Activated CD8-positive, alpha-beta memory T cell treated with anti-CD3 and anti-CD28 coated beads, Interleukin-2, amount 50 U/mL, for 1 hour (primary cell): ENCODE measurements around the gene RRAGB.
"Not testable (repeated sequence)": the region's sequence is repeated elsewhere in the genome, so short reads cannot be mapped to it uniquely, and the experiment has no call there.

Source experiments
- DNase-seq: peaks from one replicate; pipeline ENCODE4 v3.0.0-alpha.2; 2020; ENCODE audit errors: extremely low read depth

Gene RRAGB

DNA sequence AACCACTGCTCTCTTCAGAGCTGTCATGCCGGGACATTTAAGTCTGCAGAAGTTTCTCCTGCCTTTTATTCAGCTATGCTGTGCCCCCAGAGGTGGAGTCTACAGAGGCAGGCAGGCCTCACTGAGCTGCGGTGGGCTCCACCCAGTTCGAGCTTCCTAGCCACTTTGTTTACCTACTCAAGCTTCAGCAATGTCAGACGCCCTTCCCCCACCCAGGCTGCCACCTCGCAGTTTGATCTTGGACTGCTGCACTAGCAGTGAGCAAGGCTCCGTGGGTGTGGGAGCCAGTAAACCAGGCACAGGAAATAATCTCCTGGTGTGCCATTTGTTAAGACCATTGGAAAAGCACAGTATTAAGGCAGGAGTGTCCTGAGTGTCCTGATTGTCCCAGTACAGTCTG lies 56.9 kb downstream of the RRAGB start:
- not testable (repeated sequence) for DNase-seq

DNA sequence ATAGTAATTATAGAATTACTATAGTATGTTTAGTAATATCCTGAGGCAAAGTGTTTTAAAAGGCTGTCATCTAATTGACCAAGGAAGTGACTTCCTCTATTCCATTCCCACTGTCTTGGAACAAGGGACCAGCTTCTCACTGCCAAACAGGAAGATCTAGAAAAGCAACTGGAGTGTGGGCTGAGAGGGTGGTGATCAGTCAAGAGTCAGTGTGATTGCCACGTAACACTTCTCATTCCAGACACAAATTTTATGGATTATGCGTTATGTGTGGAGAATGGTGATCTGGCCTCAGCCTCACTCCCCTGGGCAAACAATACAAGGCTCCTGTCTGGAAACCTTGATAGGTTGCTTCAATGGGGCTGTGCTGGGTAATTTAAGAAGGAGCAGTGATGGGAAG lies 60.0 kb downstream of the RRAGB start:
- DNase-seq, result no peak

DNA sequence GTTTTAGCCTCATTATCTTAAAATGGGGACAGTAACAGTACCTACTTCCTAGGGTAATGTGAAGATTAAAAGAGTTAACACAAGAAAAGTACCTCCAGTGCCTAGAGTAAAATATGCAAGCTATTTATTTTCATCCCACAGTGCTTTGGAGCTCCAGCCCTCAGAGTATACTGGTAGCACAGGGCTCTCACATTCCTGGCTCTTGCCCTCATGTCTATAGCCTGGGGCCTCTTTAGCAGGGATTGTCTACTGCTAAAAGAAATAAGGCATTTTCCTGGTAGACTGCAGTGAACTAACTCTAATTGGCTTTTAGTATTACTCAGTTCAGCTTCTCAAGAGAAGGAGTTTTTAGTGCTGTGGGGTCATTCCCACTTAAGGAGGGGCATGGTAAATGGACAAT lies 60.8 kb downstream of the RRAGB start:
- DNase-seq, result no peak

DNA sequence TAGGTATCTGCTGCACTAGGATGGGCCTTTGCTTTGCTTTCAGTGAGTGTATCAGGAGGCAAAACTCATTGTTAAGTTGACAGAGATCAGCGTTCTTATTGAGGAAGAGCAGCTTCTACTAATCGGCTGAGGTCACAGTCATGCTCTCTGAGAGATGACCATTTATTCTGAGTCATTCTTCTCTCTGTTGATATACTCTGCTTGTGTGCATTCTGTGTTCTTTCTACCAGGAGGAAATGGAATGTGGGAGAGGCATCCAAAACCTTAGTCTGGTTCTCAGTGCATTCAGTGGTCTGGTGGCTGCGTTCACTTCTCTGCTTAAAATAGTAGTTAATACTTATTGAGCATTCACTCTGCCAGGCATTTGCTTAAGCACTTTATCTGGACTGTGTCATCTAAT lies 66.2 kb downstream of the RRAGB start:
- DNase-seq, result no peak

DNA sequence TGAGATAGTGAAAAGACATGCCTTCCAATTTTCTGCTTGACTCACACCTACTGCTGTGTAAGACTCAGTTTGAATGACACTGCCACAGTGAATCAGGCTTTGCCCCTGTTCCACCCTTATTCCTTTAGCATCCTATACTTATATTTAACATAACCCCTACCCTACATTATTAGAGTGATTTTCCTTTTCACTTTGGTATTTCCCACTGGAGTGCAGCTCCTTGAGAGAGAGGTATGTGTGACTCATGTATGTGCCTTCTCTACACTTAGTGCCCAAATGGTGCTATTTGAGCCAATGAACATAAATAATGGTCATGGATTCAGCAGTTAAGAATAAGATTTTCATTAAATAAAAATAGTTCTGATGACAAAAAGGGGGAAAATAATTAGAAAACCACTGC lies 69.5 kb downstream of the RRAGB start:
- no peak for DNase-seq

DNA sequence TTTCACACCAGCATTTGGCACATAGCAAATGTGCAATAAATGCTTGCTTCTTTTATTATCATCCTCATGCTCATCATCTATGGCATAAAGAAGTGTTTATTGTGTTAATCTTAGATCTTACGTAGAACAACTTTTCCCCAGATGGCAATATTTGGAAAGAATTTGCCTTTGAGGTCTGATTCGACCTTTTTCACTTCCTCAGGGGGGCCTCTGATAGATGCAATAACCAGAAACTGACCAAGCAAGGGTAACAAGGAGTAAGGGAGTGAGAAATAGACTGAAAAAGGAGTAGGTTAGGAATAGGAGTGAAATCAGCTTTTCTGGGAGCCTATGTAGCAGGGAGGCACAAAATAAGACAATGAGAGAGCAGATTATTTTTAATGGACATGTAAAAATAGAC lies 70.2 kb downstream of the RRAGB start:
- DNase-seq, result no peak

DNA sequence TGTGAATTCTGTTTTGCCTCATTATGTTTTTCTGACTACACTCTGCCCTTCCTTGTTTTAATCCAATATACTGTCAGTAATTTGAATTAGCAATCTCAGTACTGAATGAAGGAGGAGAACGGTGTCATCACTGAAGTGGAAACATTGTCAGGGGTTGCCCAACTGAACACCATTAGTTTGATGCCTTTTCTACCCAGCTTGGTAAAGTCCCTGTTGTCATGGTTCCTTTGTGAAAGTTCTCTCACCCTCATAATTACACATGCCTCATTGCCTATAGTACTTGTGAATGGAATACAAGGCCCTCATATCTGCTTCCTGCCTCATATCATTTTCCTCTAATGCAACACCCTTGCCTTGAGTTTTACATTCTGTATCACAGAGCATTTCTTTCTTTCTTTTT lies 76.9 kb downstream of the RRAGB start:
- no peak for DNase-seq

DNA sequence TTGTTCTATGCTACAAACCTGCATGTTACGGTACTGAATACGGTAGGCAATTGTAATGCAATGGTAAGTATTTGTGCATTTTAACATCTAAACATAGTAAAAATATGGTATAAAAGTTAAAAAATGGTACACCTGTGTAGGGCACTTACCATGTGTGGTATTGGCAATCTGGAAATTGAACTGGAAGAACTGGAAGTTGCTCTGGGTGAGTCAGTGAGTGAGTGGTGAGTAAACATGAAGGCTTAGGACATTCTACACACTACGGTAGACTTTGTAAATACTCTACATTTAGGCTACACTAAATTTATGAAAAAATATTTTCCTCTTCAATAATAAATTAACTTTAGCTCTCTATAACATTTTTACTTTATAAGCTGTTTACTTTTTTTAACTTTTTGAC lies 78.9 kb downstream of the RRAGB start:
- DNase-seq, result no peak

DNA sequence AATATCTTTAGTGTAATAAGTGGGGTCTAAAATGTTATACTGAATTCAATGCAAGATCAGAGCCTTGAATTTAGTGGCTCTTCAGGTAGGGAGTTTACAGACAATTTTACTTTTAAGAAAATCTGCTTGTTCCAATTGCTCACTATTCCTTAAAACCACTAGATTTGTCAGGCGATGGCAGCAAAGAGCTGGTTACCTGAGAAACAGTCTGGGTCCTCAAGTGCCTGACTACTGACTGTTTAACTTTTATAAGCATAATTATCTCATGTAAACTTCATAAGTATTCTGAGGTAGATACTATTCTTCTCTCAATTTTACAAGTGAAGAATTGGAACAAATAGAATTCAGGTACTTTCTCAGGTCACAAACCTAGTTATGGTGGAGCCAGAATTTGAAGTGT lies 84.3 kb downstream of the RRAGB start:
- no peak for DNase-seq
